Breast epithelium (tissue), 3 donors: ENCODE data around the gene ADIPOR2.

Experiments
- CTCF ChIP-seq, 3 donors: fragments of 450-650 bp; IDR thresholded peaks; one replicate each; pipeline ENCODE4 v1.5.1; 2016 to 2017; ENCODE audit warnings: antibody characterized with exemption in 3 of 3, mild to moderate bottlenecking in 3 of 3, moderate library complexity in 3 of 3
- POLR2AphosphoS5 ChIP-seq, 3 donors: sonication (generic); formaldehyde crosslinking; IDR thresholded peaks; one replicate each; pipeline ENCODE4 v1.6.1; 2017; ENCODE audit warnings: antibody characterized with exemption in 3 of 3

- TF ChIP-seq CTCF (IDR thresholded peaks at IDR 0.05) (no peak), POLR2AphosphoS5 (IDR thresholded peaks at IDR 0.05) (no peak)
Measured at GRCh38 chr12:1823237-1823636, 132.4 kb downstream of the ADIPOR2 start.
